UCSD-AML1 (cell line): ENCODE measurements around the gene CPZ.
"Not testable (repeated sequence)": the region's sequence is repeated elsewhere in the genome, so short reads cannot be mapped to it uniquely, and the experiment has no call there.

Experiments used
- DNase-seq: peaks from one replicate; lab custom pipeline; 2025; ENCODE audit not compliant: unreplicated experiment; lab: John Stamatoyannopoulos, UW

Gene CPZ

GRCh38 chr4:8634773-8635172 is 42.2 kb downstream of the CPZ start:
- DNase-seq: not testable (repeated sequence)

- not testable (repeated sequence) for DNase-seq
These were observed 43.5 kb downstream of the CPZ start for GRCh38 chr4:8635897-8636554.

- no peak for DNase-seq
These were observed 45.0 kb downstream of the CPZ start for GRCh38 chr4:8637456-8637984.

- DNase-seq: no peak
These were observed 46.5 kb downstream of the CPZ start for GRCh38 chr4:8639021-8639420.

- no peak for DNase-seq
These were observed 47.5 kb downstream of the CPZ start for GRCh38 chr4:8639777-8640720.

GRCh38 chr4:8640816-8641215 is 48.3 kb downstream of the CPZ start:
- DNase-seq: no peak

GRCh38 chr4:8641256-8641655 is 48.7 kb downstream of the CPZ start:
- DNase-seq: no peak

- DNase-seq: no peak
These were observed 49.5 kb downstream of the CPZ start for GRCh38 chr4:8641931-8642650.

- DNase-seq: no peak
These were observed 50.2 kb downstream of the CPZ start for GRCh38 chr4:8642651-8643321.

GRCh38 chr4:8643441-8643840 is 50.9 kb downstream of the CPZ start:
- no peak for DNase-seq

GRCh38 chr4:8643986-8644385 is 51.4 kb downstream of the CPZ start:
- DNase-seq: no peak

GRCh38 chr4:8644461-8644891 is 51.9 kb downstream of the CPZ start:
- no peak for DNase-seq

- no peak for DNase-seq
These were observed 52.6 kb downstream of the CPZ start for GRCh38 chr4:8644966-8645752.

GRCh38 chr4:8645753-8646124 is 53.2 kb downstream of the CPZ start:
- DNase-seq: no peak

GRCh38 chr4:8646296-8647093 is 53.9 kb downstream of the CPZ start:
- no peak for DNase-seq

GRCh38 chr4:8647094-8647570 is 54.6 kb downstream of the CPZ start:
- DNase-seq: no peak

- no peak for DNase-seq
These were observed 55.1 kb downstream of the CPZ start for GRCh38 chr4:8647626-8648025.

- DNase-seq: no peak
These were observed 55.7 kb downstream of the CPZ start for GRCh38 chr4:8648296-8648695.
